EL (cell line): ENCODE measurements around the gene ZNF578.
"Not testable (repeated sequence)": the region's sequence is repeated elsewhere in the genome, so short reads cannot be mapped to it uniquely, and the experiment has no call there.

Experiments
- DNase-seq: peaks from one replicate; pipeline ENCODE4 v3.0.0-alpha.2; 2016

The ZNF578 gene

DNA sequence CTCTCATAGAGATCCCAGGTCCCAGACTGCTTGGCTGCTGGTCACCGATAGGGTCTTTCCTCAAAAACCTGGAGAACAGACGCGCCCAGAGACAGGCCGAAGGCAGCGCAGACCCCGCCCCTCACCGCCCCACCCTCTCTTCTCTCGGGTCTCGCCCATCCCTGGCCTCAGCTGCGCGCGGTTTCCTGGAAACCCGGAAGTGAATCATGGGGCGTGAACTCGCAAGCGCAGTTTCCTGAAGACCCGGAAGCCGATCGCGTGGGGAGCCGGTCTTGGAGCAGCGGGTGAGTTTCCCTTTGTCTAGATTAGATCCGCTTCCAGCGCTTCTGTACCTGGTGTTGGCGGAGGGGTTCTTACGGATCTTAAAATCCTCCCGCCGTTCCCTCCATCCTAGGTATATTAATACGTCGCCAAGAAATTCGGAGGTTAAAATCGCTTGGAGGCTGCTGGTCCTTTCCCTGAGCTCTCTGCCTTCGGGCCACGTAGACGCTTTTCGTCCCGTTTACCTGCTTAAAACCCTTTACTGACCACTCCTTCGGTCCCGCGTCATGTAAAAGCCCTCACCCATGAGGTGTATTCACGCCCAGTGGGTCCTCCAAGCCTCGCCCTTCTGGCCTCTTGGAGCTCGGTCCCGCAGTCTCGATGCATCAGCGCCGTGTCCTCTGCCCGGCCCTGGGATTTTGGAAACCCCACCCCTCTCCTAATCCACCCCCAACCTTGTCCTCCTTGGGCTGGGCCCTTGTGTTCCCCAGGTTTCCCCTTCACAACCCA lies at the start of gene ZNF578:
ZNF578 (plus strand) TSS at position 230 of the 771 bp plus-strand sequence. CDS start 48,293 bp downstream, outside the sequence.
- DNase-seq: peak; percentile 87

- no peak for DNase-seq
These were observed 43.1 kb upstream of the ZNF578 start for GRCh38 chr19:52410276-52410675.

DNA sequence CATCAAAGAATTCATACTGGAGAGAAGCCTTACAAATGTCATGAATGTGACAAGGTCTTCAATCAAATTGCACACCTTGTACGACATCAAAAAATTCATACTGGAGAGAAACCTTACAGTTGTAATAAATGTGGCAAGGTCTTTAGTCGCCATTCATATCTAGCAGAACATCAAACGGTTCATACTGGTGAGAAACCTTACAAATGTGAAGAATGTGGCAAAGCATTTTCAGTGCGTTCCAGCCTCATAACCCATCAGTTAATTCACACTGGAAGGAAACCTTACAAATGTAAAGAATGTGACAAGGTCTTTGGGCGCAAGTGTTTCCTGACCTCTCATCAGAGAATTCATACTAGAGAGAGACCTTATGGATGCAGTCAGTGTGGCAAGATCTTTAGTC lies 37.6 kb upstream of the ZNF578 start:
- DNase-seq: no peak

DNA sequence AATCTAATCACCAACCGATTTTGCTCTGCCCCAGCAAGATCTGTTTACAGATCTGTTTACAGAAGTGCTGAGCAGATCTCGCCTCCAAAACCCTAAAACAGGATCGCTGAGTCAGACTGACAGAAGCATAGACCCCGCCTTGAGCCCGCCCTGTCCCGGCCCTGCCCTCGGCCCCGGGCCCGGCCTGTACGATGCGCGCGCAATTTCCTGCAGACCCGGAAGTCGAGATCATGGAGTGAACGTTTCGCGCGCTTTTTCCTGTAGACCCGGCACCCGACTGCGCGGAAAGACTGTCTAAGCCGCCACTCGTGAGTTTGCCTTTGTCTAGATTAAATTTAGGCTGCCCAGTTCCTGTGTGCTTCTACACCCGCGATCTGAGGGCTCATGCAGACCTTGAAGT lies 24.4 kb upstream of the ZNF578 start, which contains the start of gene ZNF534:
ZNF534 (plus strand) TSS at position 212 of the 400 bp plus-strand sequence. CDS start 2,327 bp downstream, outside the sequence.
- no peak for DNase-seq

GRCh38 chr19:52442179-52442578 lies 11.2 kb upstream of the ZNF578 start:
- DNase-seq: no peak

DNA sequence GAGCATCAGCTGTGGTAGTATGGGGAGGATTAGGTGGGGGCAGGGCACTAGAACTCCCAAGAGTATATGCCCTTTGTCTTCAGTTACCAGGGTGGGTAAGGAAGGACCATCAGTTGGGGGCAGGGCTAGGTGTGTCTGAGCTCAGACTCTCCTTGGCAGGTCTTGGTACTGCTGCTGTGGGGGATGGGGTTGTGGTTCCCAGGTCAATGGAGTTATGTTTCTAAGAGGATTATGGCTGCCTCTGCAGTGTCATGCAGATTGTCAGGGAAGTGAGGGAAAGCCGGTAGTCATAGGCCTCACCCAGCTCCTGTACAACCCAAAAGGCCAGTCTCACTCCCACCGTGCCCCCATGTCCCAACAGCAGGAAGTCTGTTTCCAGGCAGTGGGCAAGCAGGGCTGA lies 8.8 kb upstream of the ZNF578 start:
- no peak for DNase-seq

- no peak for DNase-seq
These were observed 2.1 kb upstream of the ZNF578 start for GRCh38 chr19:52451241-52451640.

- no peak for DNase-seq
These were observed 11.6 kb downstream of the ZNF578 start for GRCh38 chr19:52464798-52465470.

DNA sequence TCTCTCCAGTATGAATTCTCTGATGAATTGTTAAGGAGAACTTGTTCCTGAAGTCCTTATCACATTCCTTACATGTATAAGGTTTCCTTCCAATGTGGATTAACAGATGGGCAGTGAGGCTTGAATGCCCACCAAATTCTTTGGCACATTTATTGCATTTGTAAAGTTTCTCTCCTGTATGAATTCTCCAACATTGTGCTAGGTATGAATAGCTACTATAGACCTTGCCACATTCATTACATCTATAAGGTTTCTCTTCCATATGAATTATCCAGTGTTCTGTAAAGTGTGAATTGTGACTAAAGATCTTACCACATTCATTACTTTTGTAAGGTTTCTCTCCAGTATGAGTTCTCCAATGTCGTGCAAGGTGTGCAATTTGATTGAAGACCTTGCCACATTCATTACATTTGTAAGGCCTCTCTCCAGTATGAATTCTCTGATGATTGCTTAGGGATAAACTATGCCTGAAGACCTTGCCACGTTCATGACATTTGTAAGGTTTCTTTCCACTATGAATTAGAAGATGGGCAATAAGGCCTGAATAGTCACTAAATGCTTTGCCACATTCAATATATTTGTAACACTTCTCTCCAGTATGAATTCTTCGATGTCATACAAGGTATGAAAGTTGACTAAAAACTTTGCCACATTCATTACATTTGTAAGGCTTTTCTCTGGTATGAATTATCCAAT lies 20.4 kb downstream of the ZNF578 start:
- no peak for DNase-seq

GRCh38 chr19:52474351-52475127 lies 21.2 kb downstream of the ZNF578 start:
- DNase-seq: no peak

DNA sequence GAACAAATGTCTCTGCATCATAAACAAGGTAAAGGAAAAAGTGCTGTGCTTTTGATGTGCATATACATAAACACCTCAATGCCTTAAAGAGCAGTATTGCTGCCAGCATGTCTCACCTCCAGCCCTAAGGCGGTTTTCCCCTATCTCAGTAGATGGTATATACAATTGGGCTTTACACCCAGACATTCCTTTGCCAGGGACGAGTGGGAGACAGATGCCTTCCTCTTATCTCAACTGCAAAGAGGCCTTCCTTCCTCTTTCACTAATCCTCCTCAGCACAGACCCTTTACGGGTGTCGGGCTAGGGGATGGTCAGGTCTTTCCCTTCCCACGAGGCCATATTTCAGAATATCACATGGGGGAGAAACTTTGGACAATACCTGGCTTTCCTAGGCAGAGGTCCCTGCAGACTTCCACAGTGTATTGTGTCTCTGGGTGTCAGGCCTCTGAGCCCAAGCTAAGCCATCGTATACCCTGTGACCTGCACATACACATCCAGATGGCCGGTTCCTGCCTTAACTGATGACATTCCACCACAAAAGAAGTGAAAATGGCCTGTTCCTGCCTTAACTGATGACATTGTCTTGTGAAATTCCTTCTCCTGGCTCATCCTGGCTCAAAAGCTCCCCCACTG lies 30.9 kb downstream of the ZNF578 start:
- DNase-seq: not testable (repeated sequence)

DNA sequence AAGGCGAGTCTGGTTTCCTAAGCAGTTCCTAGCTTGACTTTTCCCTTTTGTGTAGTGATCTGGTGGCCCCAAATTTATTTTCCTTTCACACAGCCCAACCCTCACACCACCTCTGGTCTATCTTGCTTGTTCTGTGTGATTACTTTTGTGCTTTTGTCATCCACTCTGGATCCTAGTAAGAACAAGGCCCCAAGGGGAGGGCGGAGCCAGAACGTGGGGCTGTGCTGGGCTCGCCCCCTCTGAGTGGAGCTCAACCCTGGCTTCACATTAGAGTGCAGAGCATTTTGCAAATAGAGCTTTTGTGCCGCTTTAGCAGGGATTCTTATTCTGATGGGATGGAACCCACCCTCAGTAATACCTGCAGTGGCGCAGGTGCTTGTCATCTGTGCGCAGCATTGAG lies 31.7 kb downstream of the ZNF578 start:
- not testable (repeated sequence) for DNase-seq

DNA sequence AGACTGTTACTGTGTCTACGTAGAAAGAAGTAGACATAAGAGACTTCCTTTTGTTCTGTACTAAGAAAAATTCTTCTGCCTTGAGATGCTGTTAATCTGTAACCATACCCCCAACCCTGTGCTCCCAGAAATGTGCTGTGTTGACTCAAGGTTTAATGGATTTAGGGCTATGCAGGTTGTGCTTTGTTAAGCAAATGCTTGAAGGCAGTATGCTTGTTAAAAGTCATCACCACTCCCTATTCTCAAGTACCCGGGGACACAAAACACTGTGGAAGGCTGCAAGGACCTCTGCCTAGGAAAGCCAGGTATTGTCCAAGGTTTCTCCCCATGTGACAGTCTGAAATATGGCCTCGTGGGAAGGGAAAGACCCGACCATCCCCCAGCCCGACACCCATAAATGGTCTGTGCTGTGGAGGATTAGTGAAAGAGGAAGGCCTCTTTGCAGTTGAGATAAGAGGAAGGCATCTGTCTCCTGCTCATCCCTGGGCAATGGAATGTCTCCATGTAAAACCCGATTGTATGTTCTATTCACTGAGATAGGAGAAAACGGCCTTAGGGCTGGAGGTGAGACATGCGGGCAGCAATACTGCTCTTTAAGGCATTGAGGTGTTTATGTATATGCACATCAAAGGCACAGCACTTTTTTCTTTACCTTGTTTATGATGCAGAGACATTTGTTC lies 32.3 kb downstream of the ZNF578 start:
- DNase-seq: not testable (repeated sequence)

- DNase-seq: no peak
These were observed 39.0 kb downstream of the ZNF578 start for GRCh38 chr19:52492201-52492993.

GRCh38 chr19:52492994-52493470 lies 39.7 kb downstream of the ZNF578 start:
- DNase-seq: no peak

DNA sequence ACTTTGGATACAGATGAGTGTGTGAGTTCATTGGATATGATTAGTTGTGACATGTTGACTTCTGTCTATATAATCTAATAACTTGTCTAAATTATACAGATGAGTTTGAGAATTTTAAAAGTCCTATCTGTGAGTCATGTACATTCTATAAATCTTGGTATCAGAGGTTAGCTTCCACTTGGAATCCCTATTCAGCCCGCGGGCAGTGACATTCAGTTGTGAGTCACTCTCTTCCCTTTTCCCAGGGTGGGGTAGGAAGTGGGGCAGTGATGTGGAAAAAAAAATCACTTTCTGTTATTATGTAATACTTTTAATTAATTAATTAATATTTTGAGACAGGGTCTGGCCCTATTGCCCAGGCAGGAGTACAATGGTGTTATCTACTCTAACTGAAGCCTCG lies 41.2 kb downstream of the ZNF578 start:
- DNase-seq: peak; percentile 42

- DNase-seq: no peak
These were observed 45.2 kb downstream of the ZNF578 start for GRCh38 chr19:52498571-52498970.

DNA sequence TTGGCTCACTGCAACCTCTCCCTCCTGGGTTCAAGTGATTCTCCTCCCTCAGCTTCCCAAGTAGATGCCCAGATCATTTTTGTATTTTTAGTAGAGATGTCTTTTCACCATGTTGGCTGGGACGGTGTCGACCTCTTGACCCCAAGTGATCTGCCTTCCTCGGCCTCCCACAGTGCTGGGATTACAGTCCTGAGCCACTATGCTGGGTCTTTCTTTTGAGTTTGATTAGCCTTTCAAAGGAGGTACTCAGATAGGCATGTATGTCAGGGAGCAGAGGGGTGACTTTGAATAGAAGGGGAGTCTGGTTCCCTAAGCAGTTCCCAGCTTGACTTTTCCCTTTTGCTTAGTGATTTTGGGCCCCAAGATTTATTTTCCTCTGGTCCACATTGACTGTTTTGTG lies 47.1 kb downstream of the ZNF578 start:
- not testable (repeated sequence) for DNase-seq

DNA sequence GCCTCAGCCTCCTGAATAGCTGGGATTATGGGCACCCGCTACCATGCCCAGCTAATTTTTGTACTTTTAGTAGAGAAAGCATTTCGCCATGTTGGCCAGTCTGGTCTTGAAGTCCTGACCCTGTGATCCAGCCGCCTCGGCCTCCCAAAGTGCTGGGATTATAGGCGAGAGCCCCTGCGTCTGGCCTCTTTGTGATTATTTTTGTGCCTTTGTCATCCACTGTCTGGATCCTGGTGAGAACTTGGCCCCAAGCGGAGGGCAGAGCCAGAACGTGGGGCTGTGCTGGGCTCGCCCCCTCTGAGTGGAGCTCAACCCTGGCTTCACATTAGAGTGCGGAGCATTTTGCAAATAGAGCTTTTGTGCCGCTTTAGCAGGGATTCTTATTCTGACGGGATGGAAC lies 47.6 kb downstream of the ZNF578 start:
- not testable (repeated sequence) for DNase-seq

DNA sequence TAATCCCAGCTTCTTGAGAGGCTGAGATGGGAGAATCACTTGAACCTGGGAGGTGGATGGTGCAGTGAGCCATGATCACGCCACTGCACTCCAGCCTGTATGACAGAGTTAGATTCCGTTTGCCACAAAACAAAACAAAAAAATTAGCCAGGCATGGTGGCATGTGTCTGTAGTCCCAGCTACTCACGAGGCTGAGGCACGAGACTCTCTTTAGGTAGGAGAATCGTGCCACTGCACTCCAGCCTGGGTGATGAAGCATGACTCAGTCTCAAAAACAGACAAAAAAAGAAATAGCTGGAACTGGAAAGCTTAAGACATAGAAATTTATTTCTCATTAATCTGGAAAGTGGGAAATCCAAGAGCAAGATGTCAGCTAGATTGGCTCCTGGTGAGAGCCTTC lies 53.9 kb downstream of the ZNF578 start:
- no peak for DNase-seq

GRCh38 chr19:52516191-52516590 lies 62.8 kb downstream of the ZNF578 start:
- DNase-seq: no peak
